GM12878 (cell line): Measurements from ENCODE around the gene AP2S1. TPM values are rescaled to one million over a fixed set of nuclear protein-coding genes. Genes with fewer than 3 reads are reported as not detected.

Experiments
- ATF7 ChIP-seq: fragments of 450-650 bp; IDR thresholded peaks from 2 replicates; pipeline ENCODE4 v1.6.1; 2016; ENCODE audit warnings: low read depth, mild to moderate bottlenecking
- EED ChIP-seq: sonication (generic); IDR thresholded peaks from 2 replicates; pipeline ENCODE4 v1.6.1; 2016; ENCODE audit warnings: antibody characterized with exemption, low read depth
- EGR1 ChIP-seq, 2 experiments: IDR thresholded peaks; 1 replicate in 1 of 2; 2 replicates in 1 of 2; pipeline ENCODE4 v1.6.1; 2011 to 2012; ENCODE audit warnings: low read depth in 2 of 2, low read length in 2 of 2, borderline replicate concordance in 1 of 2, mild to moderate bottlenecking in 1 of 2, moderate library complexity in 1 of 2
- IKZF2 ChIP-seq, 2 experiments: fragments of 450-650 bp; IDR thresholded peaks; 2 replicates each; pipeline ENCODE4 v1.6.1; 2017; ENCODE audit warnings: mild to moderate bottlenecking in 2 of 2, moderate library complexity in 2 of 2
- JUNB ChIP-seq: IDR thresholded peaks from 2 replicates; pipeline ENCODE4 v1.6.1; 2016; ENCODE audit warnings: antibody characterized with exemption, mild to moderate bottlenecking
- LARP7 ChIP-seq: fragments of 450-650 bp; IDR thresholded peaks from 2 replicates; pipeline ENCODE4 v1.6.1; 2017; ENCODE audit warnings: mild to moderate bottlenecking
- SUZ12 ChIP-seq: fragments of 200-600 bp; sonication (generic); IDR thresholded peaks from one replicate; pipeline ENCODE4 v1.6.1; 2018; ENCODE audit warnings: antibody characterized with exemption, mild to moderate bottlenecking; ENCODE audit not compliant: unreplicated experiment
- ZNF622 ChIP-seq: fragments of 450-650 bp; IDR thresholded peaks from 2 replicates; pipeline ENCODE4 v1.6.1; 2017; ENCODE audit warnings: mild to moderate bottlenecking, inconsistent platforms
- ZZZ3 ChIP-seq: IDR thresholded peaks from 2 replicates; pipeline ENCODE4 v1.6.1; 2011; ENCODE audit warnings: low read depth; ENCODE audit not compliant: control insufficient read depth, insufficient read length
- polyA plus RNA-seq, 11 experiments: library from polyadenylated mRNA; depleted of rRNA in 4 of 11; unstranded in 6 of 11; stranded (reverse) in 5 of 11; fragments of >200 nt; fragmentation: Nextera tagmentation in 4 of 11; fragmentation: Illumina TruSeq in 1 of 11; extraction: Ambion mirVana in 4 of 11; extraction: Trizol in 1 of 11; gene quantifications; 1 replicate in 1 of 11; 2 replicates in 10 of 11; pipeline versions ENCODE4 v1.2.1 to v1.2.3, GENCODE V29; 2011 to 2016; ENCODE audit warnings: inconsistent platforms in 2 of 11, missing spikeins in 2 of 11, low read depth in 1 of 11
- total RNA-seq, 4 experiments: library from RNA; depleted of rRNA in 3 of 4; stranded (reverse); fragments of >200 nt in 3 of 4; fragmentation: Illumina TruSeq in 1 of 4; extraction: Trizol in 1 of 4; gene quantifications; 2 replicates each; pipeline versions ENCODE4 v1.2.1 to v1.2.3, GENCODE V29; 2013 to 2021
- TF ChIP-seq, protein P1 (sequence below): fragments of 450-650 bp; IDR thresholded peaks from 2 replicates; pipeline ENCODE4 v1.6.1; 2016; ENCODE audit warnings: mild to moderate bottlenecking
- TF ChIP-seq, protein P2 (sequence below): fragments of 450-650 bp; formaldehyde crosslinking; IDR thresholded peaks from 2 replicates; pipeline ENCODE4 v1.4.0; 2020; ENCODE audit warnings: mild to moderate bottlenecking, moderate library complexity
- TF ChIP-seq, protein P3 (sequence below): fragments of 450-650 bp; IDR thresholded peaks from 2 replicates; pipeline ENCODE4 v1.6.1; 2017; ENCODE audit warnings: mild to moderate bottlenecking, low read depth, inconsistent platforms; ENCODE audit not compliant: poor library complexity, severe bottlenecking
- TF ChIP-seq, protein P4 (sequence below): fragments of 450-650 bp; IDR thresholded peaks from 2 replicates; pipeline ENCODE4 v1.6.1; 2017; ENCODE audit warnings: mild to moderate bottlenecking, moderate library complexity
- TF ChIP-seq, protein P5 (sequence below): IDR thresholded peaks from 2 replicates; pipeline ENCODE4 v1.6.1; 2011; ENCODE audit warnings: mild to moderate bottlenecking, low read depth, low read length, moderate library complexity; ENCODE audit not compliant: insufficient replicate concordance

Gene AP2S1
- total and polyA plus RNA-seq, 10 of the 15 experiments (the other 5 are each of a cell fraction or from before 2014, with no cell fraction given), result 10.8 to 239 (median 104) TPM

DNA sequence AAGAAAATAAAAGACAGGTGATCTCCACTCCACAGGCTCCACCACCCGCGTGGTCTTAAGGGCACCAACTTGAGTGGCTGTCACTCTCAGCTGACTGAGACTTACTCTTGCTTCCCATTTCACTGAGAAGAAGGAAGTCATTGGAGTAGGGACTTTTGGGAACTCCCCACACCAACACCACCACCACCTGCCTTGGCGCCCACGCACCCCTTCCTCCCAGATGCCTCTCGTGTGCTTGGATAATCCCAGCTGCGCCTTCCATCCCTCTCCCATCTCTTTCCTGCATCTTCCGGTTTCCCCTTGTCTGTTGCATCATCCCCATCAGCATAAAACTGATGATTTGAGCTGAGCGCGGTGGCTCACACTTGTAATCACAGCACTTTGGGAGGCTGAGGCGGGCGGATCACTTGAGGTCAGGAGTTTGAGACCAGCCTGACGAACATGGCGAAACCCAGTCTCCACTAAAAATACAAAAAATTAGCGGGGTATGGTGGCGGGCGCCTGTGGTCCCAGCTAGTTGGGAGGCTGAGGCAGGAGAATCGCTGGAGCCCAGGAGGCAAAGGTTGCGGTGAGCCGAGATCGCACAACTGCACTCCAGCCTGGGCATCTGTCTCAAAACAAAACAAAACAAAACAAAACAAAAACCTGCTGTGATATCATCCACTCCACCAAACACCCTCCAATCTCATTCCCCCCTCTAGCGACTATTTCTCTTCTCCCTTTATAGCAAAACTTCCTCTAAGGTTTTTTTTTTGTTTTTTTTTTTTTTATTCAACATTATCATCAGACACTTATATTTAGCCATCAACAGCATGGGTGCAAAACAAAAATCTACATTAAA lies 25.5 kb downstream of the AP2S1 start (continued):
- TF ChIP-seq, protein P1, sequence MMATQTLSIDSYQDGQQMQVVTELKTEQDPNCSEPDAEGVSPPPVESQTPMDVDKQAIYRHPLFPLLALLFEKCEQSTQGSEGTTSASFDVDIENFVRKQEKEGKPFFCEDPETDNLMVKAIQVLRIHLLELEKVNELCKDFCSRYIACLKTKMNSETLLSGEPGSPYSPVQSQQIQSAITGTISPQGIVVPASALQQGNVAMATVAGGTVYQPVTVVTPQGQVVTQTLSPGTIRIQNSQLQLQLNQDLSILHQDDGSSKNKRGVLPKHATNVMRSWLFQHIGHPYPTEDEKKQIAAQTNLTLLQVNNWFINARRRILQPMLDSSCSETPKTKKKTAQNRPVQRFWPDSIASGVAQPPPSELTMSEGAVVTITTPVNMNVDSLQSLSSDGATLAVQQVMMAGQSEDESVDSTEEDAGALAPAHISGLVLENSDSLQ, result peak; percentile 67
- TF ChIP-seq EED, result peak; percentile 34; the same call in 1 of the 2 replicates
- peak in 1 of 2 experiments; percentile 64; a peak in 1 of 3 replicates for TF ChIP-seq EGR1 (IDR thresholded peaks at IDR 0.05; ENCODE audit: borderline replicate concordance in 1 of 2, low read depth in 2 of 2, low read length in 2 of 2)
- 0 out of 2 replicates have a peak, but pooled peaks have one; percentile 23 for TF ChIP-seq JUNB
- TF ChIP-seq, protein P2, sequence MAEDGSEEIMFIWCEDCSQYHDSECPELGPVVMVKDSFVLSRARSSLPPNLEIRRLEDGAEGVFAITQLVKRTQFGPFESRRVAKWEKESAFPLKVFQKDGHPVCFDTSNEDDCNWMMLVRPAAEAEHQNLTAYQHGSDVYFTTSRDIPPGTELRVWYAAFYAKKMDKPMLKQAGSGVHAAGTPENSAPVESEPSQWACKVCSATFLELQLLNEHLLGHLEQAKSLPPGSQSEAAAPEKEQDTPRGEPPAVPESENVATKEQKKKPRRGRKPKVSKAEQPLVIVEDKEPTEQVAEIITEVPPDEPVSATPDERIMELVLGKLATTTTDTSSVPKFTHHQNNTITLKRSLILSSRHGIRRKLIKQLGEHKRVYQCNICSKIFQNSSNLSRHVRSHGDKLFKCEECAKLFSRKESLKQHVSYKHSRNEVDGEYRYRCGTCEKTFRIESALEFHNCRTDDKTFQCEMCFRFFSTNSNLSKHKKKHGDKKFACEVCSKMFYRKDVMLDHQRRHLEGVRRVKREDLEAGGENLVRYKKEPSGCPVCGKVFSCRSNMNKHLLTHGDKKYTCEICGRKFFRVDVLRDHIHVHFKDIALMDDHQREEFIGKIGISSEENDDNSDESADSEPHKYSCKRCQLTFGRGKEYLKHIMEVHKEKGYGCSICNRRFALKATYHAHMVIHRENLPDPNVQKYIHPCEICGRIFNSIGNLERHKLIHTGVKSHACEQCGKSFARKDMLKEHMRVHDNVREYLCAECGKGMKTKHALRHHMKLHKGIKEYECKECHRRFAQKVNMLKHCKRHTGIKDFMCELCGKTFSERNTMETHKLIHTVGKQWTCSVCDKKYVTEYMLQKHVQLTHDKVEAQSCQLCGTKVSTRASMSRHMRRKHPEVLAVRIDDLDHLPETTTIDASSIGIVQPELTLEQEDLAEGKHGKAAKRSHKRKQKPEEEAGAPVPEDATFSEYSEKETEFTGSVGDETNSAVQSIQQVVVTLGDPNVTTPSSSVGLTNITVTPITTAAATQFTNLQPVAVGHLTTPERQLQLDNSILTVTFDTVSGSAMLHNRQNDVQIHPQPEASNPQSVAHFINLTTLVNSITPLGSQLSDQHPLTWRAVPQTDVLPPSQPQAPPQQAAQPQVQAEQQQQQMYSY (CRISPR knock-in tag), result no peak
- TF ChIP-seq ZZZ3, result no peak
- peak; percentile 28 to 51; a peak in 3 of 4 replicates for TF ChIP-seq IKZF2 (IDR thresholded peaks at IDR 0.05)
- no peak for TF ChIP-seq ZNF622
- TF ChIP-seq, protein P3, sequence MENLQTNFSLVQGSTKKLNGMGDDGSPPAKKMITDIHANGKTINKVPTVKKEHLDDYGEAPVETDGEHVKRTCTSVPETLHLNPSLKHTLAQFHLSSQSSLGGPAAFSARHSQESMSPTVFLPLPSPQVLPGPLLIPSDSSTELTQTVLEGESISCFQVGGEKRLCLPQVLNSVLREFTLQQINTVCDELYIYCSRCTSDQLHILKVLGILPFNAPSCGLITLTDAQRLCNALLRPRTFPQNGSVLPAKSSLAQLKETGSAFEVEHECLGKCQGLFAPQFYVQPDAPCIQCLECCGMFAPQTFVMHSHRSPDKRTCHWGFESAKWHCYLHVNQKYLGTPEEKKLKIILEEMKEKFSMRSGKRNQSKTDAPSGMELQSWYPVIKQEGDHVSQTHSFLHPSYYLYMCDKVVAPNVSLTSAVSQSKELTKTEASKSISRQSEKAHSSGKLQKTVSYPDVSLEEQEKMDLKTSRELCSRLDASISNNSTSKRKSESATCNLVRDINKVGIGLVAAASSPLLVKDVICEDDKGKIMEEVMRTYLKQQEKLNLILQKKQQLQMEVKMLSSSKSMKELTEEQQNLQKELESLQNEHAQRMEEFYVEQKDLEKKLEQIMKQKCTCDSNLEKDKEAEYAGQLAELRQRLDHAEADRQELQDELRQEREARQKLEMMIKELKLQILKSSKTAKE, result no peak
- TF ChIP-seq, protein P4, sequence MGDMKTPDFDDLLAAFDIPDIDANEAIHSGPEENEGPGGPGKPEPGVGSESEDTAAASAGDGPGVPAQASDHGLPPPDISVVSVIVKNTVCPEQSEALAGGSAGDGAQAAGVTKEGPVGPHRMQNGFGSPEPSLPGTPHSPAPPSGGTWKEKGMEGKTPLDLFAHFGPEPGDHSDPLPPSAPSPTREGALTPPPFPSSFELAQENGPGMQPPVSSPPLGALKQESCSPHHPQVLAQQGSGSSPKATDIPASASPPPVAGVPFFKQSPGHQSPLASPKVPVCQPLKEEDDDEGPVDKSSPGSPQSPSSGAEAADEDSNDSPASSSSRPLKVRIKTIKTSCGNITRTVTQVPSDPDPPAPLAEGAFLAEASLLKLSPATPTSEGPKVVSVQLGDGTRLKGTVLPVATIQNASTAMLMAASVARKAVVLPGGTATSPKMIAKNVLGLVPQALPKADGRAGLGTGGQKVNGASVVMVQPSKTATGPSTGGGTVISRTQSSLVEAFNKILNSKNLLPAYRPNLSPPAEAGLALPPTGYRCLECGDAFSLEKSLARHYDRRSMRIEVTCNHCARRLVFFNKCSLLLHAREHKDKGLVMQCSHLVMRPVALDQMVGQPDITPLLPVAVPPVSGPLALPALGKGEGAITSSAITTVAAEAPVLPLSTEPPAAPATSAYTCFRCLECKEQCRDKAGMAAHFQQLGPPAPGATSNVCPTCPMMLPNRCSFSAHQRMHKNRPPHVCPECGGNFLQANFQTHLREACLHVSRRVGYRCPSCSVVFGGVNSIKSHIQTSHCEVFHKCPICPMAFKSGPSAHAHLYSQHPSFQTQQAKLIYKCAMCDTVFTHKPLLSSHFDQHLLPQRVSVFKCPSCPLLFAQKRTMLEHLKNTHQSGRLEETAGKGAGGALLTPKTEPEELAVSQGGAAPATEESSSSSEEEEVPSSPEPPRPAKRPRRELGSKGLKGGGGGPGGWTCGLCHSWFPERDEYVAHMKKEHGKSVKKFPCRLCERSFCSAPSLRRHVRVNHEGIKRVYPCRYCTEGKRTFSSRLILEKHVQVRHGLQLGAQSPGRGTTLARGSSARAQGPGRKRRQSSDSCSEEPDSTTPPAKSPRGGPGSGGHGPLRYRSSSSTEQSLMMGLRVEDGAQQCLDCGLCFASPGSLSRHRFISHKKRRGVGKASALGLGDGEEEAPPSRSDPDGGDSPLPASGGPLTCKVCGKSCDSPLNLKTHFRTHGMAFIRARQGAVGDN, result no peak
- TF ChIP-seq, protein P5, sequence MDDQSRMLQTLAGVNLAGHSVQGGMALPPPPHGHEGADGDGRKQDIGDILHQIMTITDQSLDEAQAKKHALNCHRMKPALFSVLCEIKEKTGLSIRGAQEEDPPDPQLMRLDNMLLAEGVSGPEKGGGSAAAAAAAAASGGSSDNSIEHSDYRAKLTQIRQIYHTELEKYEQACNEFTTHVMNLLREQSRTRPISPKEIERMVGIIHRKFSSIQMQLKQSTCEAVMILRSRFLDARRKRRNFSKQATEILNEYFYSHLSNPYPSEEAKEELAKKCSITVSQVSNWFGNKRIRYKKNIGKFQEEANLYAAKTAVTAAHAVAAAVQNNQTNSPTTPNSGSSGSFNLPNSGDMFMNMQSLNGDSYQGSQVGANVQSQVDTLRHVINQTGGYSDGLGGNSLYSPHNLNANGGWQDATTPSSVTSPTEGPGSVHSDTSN, result peak; percentile 45
- TF ChIP-seq SUZ12, result no peak
- peak; percentile 82 for TF ChIP-seq ATF7
- TF ChIP-seq LARP7, result no peak
